K562 (cell line): ENCODE data around the gene ABCA3. TPM values are rescaled to one million over a fixed set of nuclear protein-coding genes. Genes with fewer than 3 reads are reported as not detected.
A peak's percentile ranks its signal among the peaks of the same experiment; 100 is the strongest.

ENCODE experiments used
- DPF2 ChIP-seq: fragments of 450-650 bp; IDR thresholded peaks from 2 replicates; pipeline ENCODE4 v1.6.1; 2016
- HNRNPH1 ChIP-seq: fragments of 200-400 bp; formaldehyde crosslinking; optimal IDR thresholded peaks from 2 replicates; pipeline ENCODE3; 2017; ENCODE audit warnings: low read depth, mild to moderate bottlenecking, low read length, moderate library complexity
- IRF2 ChIP-seq: sonication (generic); formaldehyde crosslinking; IDR thresholded peaks from 2 replicates; pipeline ENCODE4 v1.8.1; 2022; ENCODE audit warnings: mild to moderate bottlenecking, missing genetic modification reagents
- MECOM ChIP-seq: fragments of 250-450 bp; sonication (Bioruptor Pico); IDR thresholded peaks from 2 replicates; pipeline ENCODE4 v1.8.0; 2022; ENCODE audit warnings: inconsistent platforms
- NFYB ChIP-seq: IDR thresholded peaks from 2 replicates; pipeline ENCODE4 v1.6.1; 2011; ENCODE audit warnings: mild to moderate bottlenecking, moderate library complexity; ENCODE audit not compliant: insufficient read length; ENCODE audit errors: extremely low read depth
- PHF20 ChIP-seq: fragments of 450-650 bp; IDR thresholded peaks from 2 replicates; pipeline ENCODE4 v1.6.1; 2018; ENCODE audit not compliant: partially characterized antibody
- THRAP3 ChIP-seq: fragments of 450-650 bp; IDR thresholded peaks from 2 replicates; pipeline ENCODE4 v1.6.1; 2016; ENCODE audit warnings: mild to moderate bottlenecking, inconsistent platforms, borderline replicate concordance
- ZFX ChIP-seq: sonication (generic); formaldehyde crosslinking; IDR thresholded peaks from 2 replicates; pipeline ENCODE4 v1.8.0; 2022; ENCODE audit warnings: mild to moderate bottlenecking, missing genetic modification reagents, moderate library complexity
- ZKSCAN3 ChIP-seq: fragments of 250-450 bp; sonication (Bioruptor Pico); IDR thresholded peaks from 2 replicates; pipeline ENCODE4 v1.4.0; 2020
- ZNF197 ChIP-seq: fragments of 200-800 bp; sonication (Bioruptor generic); IDR thresholded peaks from 2 replicates; pipeline ENCODE4 v1.6.1; 2016; ENCODE audit warnings: low read depth, missing genetic modification characterization, missing compliant biosample characterization
- polyA plus RNA-seq, 8 experiments: library from polyadenylated mRNA; depleted of rRNA in 4 of 8; stranded (reverse) in 5 of 8; unstranded in 3 of 8; fragments of >200 nt; fragmentation: Nextera tagmentation in 2 of 8; fragmentation: Illumina TruSeq in 1 of 8; extraction: Ambion mirVana in 2 of 8; extraction: Trizol in 1 of 8; gene quantifications; 2 replicates each; pipeline versions ENCODE4 v1.2.1 to v1.2.3, GENCODE V29; 2011 to 2014; ENCODE audit warnings: inconsistent platforms in 1 of 8, missing spikeins in 1 of 8
- total RNA-seq, 7 experiments: library from RNA; depleted of rRNA in 6 of 7; stranded (reverse); fragments of >200 nt in 6 of 7; fragmentation: Illumina TruSeq in 2 of 7; extraction: Trizol in 2 of 7; gene quantifications; 2 replicates each; pipeline versions ENCODE4 v1.2.1 to v1.2.3, GENCODE V29; 2011 to 2021; ENCODE audit warnings: low replicate concordance in 1 of 7
- TF ChIP-seq, protein P1 (sequence below), 3 experiments: IDR thresholded peaks in 2 of 3; conservative IDR thresholded peaks in 1 of 3; 2 replicates each; pipeline ENCODE4 v1.5.1; 2011 to 2012; ENCODE audit warnings: low read length in 3 of 3, mild to moderate bottlenecking in 3 of 3, control low read depth in 2 of 3, improper control_type of control experiment in 1 of 3, inconsistent platforms in 1 of 3, low read depth in 1 of 3, mixed read lengths in 1 of 3, moderate library complexity in 1 of 3; ENCODE audit not compliant: insufficient read depth in 2 of 3
- TF ChIP-seq, protein P2 (sequence below): fragments of 450-650 bp; formaldehyde crosslinking; IDR thresholded peaks from 2 replicates; pipeline ENCODE4 v1.4.0; 2022; ENCODE audit warnings: mild to moderate bottlenecking, moderate library complexity
- TF ChIP-seq, protein P3 (sequence below), 2 experiments: IDR thresholded peaks; 2 replicates each; pipeline ENCODE4 v1.6.1; 2011; ENCODE audit warnings: borderline replicate concordance in 1 of 2, control low read depth in 1 of 2, low read depth in 1 of 2, low read length in 1 of 2, mild to moderate bottlenecking in 1 of 2, mixed read lengths in 1 of 2, moderate library complexity in 1 of 2; ENCODE audit not compliant: insufficient read depth in 1 of 2, insufficient read length in 1 of 2, poor library complexity in 1 of 2, severe bottlenecking in 1 of 2; ENCODE audit errors: extremely low read depth in 1 of 2
- TF ChIP-seq, protein P4 (sequence below), 2 experiments: fragments of 150-350 bp in 1 of 2; IDR thresholded peaks; 2 replicates each; pipeline ENCODE4 v1.6.1; 2012 to 2016; ENCODE audit warnings: low read depth in 2 of 2, low read length in 2 of 2, mild to moderate bottlenecking in 1 of 2, moderate library complexity in 1 of 2

Gene ABCA3
- total and polyA plus RNA-seq, 9 of the 15 experiments (the other 6 are each of a cell fraction or from before 2014, with no cell fraction given): 0.66 to 23.7 (median 6.9) TPM

GRCh38 chr16:2339521-2340484 lies 725 bp downstream of the ABCA3 start (continued):
- TF ChIP-seq, protein P1, sequence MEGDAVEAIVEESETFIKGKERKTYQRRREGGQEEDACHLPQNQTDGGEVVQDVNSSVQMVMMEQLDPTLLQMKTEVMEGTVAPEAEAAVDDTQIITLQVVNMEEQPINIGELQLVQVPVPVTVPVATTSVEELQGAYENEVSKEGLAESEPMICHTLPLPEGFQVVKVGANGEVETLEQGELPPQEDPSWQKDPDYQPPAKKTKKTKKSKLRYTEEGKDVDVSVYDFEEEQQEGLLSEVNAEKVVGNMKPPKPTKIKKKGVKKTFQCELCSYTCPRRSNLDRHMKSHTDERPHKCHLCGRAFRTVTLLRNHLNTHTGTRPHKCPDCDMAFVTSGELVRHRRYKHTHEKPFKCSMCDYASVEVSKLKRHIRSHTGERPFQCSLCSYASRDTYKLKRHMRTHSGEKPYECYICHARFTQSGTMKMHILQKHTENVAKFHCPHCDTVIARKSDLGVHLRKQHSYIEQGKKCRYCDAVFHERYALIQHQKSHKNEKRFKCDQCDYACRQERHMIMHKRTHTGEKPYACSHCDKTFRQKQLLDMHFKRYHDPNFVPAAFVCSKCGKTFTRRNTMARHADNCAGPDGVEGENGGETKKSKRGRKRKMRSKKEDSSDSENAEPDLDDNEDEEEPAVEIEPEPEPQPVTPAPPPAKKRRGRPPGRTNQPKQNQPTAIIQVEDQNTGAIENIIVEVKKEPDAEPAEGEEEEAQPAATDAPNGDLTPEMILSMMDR (IDR thresholded peaks at IDR 0.05 in 2 of 3, conservative IDR thresholded peaks at IDR 0.05 in 1 of 3; ENCODE audit: insufficient read depth in 2 of 3, low read depth in 1 of 3, low read length in 3 of 3): peak in 1 of 3 experiments; percentile 9; a peak in 1 of 6 replicates
- no peak for TF ChIP-seq DPF2
- TF ChIP-seq PHF20: peak; percentile 20
- TF ChIP-seq, protein P2, sequence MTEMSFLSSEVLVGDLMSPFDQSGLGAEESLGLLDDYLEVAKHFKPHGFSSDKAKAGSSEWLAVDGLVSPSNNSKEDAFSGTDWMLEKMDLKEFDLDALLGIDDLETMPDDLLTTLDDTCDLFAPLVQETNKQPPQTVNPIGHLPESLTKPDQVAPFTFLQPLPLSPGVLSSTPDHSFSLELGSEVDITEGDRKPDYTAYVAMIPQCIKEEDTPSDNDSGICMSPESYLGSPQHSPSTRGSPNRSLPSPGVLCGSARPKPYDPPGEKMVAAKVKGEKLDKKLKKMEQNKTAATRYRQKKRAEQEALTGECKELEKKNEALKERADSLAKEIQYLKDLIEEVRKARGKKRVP: no peak
- 0 out of 2 replicates have a peak, but pooled peaks have one; percentile 14 for TF ChIP-seq IRF2
- TF ChIP-seq THRAP3: no peak
- TF ChIP-seq MECOM (CRISPR knock-in tag): no peak
- TF ChIP-seq, protein P3, sequence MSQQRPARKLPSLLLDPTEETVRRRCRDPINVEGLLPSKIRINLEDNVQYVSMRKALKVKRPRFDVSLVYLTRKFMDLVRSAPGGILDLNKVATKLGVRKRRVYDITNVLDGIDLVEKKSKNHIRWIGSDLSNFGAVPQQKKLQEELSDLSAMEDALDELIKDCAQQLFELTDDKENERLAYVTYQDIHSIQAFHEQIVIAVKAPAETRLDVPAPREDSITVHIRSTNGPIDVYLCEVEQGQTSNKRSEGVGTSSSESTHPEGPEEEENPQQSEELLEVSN (IDR thresholded peaks at IDR 0.05; ENCODE audit: borderline replicate concordance in 1 of 2, extremely low read depth in 1 of 2, insufficient read depth in 1 of 2, insufficient read length in 1 of 2, low read depth in 1 of 2, low read length in 1 of 2, poor library complexity in 1 of 2, severe bottlenecking in 1 of 2): peak; percentile 82 to 88
- no peak for TF ChIP-seq ZKSCAN3
- no peak for TF ChIP-seq ZNF197
- peak; percentile 85 for TF ChIP-seq ZFX (CRISPR knock-in tag)
- no peak for TF ChIP-seq HNRNPH1
- TF ChIP-seq, protein P4, sequence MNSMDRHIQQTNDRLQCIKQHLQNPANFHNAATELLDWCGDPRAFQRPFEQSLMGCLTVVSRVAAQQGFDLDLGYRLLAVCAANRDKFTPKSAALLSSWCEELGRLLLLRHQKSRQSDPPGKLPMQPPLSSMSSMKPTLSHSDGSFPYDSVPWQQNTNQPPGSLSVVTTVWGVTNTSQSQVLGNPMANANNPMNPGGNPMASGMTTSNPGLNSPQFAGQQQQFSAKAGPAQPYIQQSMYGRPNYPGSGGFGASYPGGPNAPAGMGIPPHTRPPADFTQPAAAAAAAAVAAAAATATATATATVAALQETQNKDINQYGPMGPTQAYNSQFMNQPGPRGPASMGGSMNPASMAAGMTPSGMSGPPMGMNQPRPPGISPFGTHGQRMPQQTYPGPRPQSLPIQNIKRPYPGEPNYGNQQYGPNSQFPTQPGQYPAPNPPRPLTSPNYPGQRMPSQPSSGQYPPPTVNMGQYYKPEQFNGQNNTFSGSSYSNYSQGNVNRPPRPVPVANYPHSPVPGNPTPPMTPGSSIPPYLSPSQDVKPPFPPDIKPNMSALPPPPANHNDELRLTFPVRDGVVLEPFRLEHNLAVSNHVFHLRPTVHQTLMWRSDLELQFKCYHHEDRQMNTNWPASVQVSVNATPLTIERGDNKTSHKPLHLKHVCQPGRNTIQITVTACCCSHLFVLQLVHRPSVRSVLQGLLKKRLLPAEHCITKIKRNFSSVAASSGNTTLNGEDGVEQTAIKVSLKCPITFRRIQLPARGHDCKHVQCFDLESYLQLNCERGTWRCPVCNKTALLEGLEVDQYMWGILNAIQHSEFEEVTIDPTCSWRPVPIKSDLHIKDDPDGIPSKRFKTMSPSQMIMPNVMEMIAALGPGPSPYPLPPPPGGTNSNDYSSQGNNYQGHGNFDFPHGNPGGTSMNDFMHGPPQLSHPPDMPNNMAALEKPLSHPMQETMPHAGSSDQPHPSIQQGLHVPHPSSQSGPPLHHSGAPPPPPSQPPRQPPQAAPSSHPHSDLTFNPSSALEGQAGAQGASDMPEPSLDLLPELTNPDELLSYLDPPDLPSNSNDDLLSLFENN (IDR thresholded peaks at IDR 0.05; ENCODE audit: low read depth in 2 of 2, low read length in 2 of 2): no peak
- no peak for TF ChIP-seq NFYB
